GDM1 (cell line): Measurements from ENCODE around the gene RXRG.

Experiments used
- DNase-seq: peaks from one replicate; lab custom pipeline; 2025; lab: John Stamatoyannopoulos, UW

The RXRG gene

DNA sequence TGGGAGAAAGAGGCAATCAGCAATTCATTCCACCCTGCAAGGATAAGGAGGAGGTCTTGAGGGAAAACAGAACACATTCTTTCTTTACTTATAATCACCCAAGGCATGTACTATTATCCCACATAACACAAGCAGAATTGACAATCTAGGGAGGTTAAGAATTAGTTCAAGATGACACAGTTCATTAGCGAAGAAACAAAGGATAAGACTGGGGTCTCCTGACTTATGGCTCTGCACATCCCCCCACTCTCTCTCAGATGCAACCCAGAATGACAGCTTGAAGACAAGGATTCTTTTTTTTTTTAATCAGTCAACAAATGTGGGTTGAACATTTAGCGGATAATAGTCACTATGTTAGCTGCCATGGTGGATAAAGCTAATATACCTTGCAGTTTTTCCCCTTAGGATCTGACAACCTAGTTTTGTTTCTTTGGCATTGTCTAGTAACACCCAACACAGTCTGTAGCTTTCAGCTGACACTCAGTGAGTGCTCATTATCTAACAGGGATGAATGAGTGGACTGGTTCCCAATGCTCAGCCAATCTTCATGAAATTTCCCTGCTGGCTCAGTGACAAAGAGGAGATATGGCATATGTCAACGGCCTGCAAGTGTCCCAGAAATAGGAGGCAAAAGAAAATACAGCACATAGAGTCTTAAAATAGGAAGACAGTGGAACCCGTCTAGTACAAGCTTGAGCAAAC, 35.1 kb downstream of the RXRG start:
- DNase-seq: no peak

DNA sequence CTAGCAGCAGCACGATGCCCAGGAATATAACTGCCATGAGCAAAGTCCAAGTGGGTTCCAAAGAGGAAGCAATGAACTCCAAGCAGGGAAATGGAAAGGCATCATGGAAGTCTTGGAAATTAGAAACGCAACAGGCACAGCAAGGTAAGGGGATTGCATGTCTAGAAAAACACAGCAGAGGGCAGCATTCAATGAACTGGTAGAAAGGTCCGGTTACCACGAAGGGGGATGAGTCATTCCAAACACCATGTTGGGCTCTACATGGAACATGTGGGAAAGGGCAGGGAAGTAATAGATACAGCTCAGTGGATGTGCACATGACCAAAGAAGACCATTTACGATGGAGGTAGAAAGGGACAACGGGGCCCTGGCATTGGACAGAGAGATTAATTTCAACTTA, 36.4 kb downstream of the RXRG start:
- no peak for DNase-seq

DNA sequence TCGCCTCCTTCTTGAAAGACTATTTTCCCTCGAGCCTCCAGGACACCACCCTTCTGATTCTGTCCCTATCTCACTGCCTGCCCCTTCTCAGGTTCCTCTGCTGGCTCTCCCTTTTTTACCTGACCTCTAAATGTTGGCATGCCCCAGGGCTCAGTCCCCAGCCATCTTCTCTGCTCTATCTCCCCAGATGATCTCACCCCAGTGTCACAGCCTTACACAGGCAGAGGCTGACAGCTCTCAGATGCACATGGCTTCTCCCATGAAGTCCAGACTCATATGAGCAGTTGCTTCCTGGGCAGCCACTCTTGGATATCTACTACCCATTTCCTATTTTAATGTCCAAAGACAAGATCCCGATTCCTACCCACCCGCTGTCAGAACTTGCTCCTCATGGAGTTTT, 37.5 kb downstream of the RXRG start:
- no peak for DNase-seq

DNA sequence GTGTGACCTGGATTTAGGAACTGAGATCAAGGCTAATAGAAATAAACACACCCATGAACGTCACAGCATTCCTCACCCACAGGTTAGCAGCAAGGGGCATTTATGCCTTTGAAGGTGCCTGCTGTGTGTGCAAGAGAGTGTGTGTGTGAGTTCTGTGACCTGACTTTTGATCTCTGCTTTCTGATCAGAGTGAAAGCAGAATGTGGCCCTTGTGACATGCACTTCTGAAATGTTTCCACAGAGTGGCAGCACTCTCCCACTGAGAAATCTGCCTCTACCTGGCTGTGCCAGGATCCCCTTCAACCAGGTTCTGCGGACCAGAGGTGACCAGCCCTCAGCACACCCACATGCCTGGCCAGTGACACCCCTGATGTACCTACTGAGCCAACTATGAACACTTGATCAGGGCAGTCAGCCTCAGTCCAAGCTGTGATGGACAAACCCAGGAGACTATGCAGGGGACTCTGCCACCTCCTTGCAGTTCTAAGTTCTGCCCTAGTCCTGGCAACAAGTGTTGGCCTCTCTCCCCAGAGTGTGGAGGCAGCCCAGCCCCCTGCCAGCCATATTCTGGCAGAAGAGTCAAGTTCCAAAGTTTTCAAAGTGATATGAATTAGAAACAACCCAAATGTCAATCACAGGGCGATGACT, 41.0 kb downstream of the RXRG start:
- DNase-seq: no peak

DNA sequence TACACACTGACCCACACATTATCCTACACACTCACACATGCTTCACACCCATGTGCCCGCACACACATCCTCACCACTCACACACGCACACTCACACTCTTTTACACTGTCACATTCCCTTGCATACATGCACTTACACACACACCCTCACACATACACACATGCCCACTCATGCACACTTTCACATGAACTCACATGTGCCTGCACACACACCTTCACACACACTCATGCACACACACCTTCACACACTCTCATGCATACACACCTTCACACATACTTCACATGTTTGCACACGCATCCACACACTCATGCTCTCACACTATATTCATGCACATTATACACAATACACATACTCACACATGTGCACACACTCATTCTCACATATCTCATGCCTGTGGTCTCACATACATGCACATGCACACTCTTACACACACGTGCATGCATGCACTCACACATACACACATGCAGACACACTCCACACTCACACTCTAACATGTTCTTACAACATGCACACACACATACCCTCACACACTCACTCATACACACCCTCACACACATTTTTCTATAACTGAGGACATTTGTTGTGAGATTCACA, 42.3 kb downstream of the RXRG start:
- DNase-seq: no peak

DNA sequence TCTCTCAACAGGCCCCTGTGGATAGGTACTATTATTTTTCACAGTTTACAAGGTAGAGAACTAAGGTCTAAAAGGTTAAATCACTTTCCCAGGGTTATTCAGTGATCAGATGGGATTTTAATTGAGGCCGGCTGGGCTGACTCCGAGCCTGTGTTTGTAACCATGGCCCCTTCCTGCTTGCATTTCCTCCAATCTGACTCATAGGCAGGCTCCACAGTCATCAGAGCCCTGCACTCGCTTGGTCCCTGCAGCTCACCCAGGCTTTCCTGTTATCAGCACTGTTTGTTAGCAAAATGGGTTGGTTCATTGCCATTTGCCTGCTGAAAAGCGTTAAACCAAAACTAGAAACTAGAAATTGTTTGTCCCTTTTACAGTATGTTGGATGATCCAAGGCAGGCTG, 47.0 kb downstream of the RXRG start:
- DNase-seq: peak; percentile 8

DNA sequence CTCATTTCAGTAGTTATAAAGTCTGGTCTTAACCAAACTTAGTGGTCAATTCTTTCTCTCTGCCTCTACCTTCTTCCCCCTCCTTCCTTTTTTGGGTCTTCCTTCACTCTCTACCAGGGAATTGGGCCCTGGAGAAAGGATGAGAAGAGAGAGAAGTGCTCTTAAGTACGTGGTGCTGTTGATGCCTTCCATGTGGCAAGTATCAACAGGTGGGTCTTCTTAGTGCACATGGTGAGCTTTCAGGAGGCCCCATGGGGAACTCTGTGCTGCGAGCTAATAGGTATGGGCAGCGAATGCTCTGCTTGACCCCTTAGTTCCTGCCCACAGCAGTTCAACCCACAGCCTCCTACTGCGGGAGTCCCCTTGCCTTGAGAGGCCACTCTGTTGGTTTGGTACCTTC, 49.0 kb downstream of the RXRG start:
- DNase-seq: no peak

DNA sequence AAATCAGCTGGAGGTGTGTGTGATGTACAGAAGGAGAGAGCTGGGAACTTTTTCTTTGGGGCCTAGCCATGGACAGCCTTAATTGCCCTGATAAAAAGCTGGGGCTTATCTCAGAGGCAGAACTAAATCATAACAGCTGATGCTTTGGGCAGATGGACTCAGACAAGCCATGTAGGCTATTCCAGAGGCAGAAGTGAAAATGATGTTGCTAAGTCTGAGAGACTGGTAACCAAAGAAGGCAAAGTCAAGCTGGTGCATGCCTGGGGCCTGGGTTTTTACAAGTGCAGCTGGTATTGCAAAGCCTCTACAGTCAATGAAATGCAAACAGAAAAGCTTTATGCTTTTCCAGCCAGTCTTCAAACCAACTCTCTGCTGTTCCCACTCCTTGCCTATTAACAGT, 49.4 kb downstream of the RXRG start:
- no peak for DNase-seq

DNA sequence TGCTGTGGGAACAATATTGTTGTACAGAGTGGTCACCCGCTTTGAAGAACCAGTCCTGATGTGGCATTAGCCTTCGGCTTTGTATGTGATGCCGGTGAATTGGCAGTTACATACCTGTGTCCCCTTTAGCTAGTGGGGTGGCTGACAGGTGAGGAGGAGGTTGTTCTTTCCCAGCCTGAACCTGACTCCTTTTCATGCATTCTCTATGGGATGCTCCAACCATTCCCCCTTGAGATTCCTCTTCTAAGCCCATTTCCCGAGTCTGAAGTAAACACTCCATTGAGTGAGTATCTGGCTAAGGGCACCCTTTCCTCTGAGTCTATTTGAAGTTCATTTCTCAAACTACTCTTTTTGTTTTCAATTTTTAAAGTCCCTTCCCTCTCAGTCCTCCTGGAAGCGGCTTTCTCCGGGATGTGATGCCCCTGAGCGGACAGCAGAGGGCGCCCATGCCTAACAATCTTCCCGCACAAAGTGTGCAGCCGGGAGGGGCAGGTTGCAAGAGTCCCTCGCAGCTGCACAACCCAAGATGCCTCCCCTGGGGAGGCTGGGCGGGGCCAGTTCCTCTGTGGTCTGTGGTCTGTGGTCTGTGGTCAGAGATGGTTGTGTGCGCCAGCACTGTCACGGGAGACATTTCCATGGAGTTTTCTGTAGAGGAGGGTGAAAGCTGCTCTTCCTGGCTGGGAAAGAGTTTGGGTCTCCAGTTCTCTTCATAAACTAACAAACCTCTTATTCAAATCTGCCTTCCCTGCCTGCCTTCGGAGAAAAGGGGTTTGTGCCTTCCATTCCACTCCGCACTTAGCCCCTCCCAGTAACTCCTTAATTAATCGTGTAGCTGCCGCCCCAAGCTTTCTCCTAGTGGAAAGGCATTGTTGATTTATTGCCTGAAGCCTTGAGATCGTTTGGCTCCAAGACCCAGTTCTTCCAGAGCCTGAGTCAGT, 52.0 kb downstream of the RXRG start:
- DNase-seq: peak; percentile 88

DNA sequence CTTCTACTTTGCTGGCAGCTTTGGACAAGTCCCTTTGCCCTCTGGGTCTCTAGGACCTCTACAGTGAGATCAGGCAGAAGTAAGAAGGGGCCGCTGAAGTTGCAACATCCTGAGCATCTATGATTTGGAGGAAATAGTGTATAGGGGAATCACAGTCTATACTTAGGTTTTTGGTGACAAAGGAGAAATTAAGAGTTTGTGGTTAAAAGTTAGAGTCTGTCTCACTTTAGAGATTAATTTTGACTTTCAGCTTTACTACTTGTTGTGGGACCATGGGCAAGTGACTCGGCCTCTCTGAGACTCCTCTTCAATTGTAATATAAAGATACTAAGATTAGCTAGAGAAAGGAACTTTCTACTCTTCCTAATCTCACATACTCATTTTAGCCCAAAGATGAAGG, 55.3 kb downstream of the RXRG start:
- DNase-seq: no peak

DNA sequence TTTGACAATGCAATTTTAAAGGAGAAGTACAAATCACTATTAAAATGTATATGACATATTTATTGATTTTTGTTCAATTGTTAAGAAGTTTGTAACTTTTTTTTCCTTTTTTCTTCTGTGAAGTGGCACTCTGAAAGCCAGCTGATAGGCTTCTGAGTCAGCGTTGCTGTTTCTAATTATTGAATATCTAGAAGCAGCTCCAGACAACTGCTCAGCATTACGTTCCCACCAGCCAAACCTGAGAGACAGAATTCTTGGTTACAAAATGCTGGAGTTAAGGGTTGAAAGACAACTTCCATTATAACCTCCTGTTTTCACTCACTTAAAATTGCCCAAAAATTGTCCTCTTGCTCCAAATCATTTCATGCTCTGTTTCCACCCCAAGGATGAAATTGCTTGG, 57.0 kb downstream of the RXRG start:
- no peak for DNase-seq

DNA sequence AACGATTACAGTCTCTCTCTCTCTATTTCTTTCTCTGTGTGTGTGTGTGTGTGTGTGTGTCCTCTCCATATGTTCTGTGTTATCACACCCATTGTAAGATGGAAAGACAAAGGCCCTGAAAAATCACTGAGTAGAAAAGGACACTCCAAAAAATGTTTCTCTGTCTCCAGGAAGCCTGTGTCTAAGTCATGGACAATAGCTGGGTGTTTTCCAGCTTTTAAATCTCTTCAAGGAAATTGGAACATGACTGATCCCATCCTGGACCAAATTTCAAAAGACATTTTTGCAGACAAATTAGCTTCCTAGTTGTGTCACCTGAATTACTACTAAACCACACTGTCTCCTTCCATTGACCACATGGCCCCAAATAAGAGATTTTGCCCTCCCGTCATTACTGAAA, 57.4 kb downstream of the RXRG start:
- DNase-seq: no peak

DNA sequence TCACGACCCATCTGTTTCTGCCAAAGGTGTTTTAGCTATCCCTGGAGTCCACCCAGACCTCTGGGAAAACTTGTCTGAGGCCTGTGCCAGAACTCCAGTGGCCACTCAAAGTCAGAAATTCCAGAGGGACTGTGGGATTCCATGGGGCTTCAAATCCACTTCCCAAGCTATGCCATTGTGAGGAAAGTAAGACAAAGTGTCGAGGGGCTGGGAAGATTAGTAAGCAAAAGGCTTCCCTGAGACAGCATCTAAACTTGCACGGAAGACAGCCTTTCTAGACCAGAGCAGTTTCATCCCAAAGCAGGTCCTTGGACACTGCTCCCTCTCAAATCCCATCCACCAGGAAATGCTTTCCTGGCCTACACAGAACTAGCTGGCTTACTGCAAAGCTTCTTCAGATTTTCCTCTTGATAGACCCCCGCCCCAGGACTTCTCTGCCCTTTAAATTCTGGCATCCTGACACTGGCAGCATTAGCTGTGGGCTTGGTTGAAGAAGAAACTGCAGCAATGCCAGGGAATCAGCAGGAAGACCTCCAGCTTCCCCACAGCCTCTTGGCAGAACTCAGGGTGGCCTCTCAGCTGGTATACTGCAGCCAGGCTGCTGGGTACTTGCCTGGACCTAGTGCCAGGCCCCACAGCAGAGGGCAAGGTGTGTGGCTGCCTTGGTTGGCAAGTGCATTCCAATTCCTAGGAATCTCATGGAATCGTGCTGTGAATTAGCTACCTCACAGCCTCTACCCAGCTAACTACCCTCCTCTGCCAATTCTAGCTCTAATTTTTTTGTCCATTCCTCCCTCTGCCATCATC, 61.1 kb downstream of the RXRG start:
- no peak for DNase-seq

DNA sequence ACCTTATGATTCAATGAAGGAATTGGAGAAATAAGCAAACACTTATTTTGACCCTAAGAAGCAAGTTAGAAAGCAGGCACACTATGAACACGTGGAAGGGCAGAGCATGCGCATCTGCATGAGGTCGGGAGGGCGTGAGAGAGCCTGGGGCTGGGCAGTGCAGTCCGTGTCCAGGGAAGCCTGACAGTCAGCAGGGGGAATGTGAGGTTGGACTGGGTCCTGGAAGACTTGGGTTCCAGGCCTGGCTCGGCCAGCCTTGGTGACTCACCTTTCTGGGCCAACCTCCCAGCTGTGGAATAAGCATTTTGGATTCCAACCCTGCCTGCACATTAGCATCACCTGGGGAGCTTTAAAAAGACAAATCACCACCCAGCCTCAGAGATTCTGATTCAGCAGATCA, 61.9 kb downstream of the RXRG start:
- DNase-seq: no peak

DNA sequence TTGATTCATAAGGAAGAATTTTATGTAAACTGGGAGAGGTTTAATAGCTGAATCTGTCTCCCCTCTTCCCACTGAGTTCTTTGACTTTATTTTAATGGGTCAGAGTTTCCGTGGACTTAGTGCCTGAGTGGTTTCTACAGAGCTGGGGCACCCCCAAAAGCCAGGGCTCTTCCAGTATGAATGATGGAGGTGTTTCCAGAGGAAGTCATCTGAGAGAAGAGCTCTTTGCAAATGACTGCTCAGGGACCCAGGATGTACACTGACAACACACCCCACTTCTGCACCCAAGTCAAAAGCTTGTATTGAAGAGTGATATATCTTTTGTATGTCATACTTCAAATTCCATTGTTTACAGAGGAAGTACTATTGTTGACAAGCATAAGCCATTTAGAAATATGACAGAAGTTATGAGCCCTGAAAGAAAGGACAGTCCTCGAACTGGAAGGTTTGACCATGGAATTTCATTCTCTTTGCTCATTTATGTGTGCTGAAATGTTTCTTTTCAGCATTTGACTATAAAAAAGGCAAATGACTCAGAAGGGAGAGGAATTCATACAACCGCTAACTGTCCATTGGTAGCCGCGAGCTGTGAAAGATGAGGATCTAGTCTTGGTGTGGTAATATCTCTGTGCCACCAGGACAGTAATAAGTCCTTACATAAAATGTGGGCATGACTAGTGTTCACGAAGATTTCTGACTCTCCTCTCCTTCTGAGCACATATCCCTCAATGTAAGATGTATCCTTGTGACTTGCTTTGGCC, 63.0 kb downstream of the RXRG start:
- DNase-seq: no peak

DNA sequence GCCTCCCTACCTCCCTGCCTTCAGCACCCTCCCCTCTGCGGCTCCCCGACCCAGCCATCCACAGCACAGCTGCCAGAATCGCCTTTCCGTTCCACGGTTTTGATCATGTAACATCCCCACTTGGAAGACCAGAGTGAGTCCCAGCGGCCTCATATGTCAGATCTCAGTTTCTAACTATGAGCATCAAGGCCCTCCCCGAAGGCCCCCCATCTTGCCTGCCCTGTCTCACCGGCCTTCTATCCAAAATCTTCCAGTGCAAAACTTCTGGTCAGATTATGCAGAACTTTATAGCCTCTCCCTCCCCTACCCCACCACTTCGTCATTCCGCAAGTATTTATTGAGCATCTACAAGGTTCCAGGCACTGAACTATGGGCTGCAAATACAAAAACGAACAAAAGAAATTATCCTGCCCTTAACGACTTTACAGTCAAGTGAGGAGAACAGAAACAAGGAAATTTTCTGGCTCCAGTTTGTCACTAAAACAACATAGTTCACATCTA, 68.1 kb downstream of the RXRG start:
- DNase-seq: no peak

DNA sequence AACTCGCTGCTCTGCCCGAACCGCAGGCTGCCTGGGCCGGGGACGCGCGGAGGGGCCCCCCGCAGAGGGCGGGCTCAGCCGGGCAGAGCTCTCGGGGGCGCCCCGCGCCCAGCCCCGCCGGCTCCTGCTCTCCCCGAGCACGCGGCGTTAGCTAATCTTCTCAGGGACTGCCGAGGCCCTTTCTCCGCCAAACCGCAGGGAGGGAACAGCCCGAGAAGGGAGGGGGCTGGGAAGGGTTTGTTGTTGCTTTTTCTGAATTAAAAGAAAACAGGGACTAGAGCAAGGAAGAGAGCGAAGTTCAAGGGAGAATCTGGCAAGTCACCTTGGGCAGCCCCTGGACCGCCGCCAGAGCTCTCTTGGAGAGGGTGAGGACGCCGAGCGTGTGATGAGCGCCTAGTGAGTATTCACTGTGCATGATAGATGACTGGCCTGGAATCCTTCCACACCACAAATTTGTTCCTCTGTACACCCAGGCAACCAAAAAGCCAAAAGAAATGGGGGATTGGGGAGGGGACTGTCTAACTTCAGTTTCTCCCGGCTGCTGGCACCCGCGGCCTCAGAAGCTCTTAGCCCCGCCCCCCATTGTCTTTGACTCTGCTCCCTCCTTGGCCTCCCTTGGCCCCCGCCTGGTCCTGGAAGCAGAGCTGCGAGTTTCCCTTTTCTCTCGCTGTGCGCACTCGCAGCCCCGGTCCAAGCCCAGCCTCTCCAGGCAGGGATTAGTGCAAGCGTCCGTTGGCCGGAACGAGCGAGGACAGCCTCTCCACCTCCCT, 68.7 kb downstream of the RXRG start:
- DNase-seq: no peak

DNA sequence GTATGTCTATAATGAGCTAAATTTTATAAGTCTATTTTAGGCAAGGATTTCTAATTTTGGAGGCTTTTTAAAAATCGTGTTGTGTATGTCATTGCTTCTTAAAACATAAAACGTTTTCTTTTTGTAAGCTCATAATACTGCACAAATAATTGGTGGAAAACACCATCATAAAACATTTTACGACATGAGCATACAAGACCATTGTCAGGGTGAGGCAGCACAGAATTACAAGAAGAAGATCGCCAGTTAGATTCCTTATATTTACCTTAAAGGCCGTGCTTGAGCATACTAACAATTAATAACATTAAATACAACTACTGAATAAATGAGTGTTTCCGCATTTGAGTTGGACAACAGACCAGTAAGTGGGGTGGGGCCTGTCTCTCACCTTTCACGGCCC, 69.3 kb downstream of the RXRG start:
- DNase-seq: no peak

DNA sequence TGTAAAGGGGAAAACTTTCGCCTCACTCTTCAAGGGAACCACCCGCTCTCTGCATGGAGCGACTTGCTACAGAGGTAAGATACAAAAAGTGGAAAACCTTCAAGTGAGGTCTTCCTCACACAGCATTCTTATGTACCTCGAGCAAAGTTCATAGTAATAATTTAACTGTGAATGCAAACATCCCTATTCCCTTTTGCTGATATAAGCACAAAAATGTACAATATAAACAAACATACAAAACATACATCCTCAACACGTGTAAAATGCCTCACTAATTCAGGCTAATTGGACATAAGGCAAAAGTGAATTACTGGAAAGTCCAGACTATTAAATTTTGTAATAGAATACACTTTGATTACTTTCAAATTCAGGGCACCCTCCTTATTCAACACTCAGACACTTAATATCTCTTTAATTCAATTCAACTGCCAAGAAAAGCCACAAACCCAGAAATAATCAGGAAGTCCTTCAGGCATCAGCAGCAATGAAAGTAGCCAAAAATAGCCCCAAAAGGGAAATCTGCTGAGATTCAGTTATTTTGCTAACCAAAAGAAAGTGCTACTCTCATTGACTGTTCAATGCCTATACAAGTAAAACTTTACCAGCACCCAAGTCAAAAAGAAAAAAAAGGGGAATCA, 73.2 kb downstream of the RXRG start:
- no peak for DNase-seq
